Endothelial cell of umbilical vein (primary cell): ENCODE results near the gene GADD45G. TPM values are rescaled to one million over a fixed set of nuclear protein-coding genes. Genes with fewer than 3 reads are reported as not detected.

ENCODE experiments used
- BruUV-seq: library from RNA; stranded (reverse); fragments of 400-500 nt; replicated peaks from 2 replicates; lab custom pipeline; 2021; lab: Mats Ljungman, UMichigan
- CTCF ChIA-PET: fragments of 300-600, 350-600 bp; sonication (Branson Sonifier 250); formaldehyde crosslinking; loops from one replicate; lab custom pipeline; 2021; ENCODE audit warnings: antibody characterized with exemption, inconsistent platforms; lab: Charles Lee
- POLR2A ChIA-PET: fragments of 300-600, 350-600 bp; sonication (Branson Sonifier 250); formaldehyde crosslinking; loops from one replicate; lab custom pipeline; 2021; ENCODE audit warnings: antibody characterized with exemption, inconsistent platforms; lab: Charles Lee
- DNase-seq: peaks from one replicate; pipeline ENCODE4 v3.0.0-alpha.2; 2011; ENCODE audit warnings: low read depth, low spot score
- FAIRE-seq: peaks from 2 replicates; lab custom pipeline; 2011; peaks lifted over from hg19 to GRCh38; lab: Jason Lieb, UNC
- H2AFZ ChIP-seq: 2 replicates; pipeline ENCODE4 v1.6.0; 2012; ENCODE audit warnings: low read depth, low read length, control low read depth, inconsistent platforms
- H3K27ac ChIP-seq: 2 replicates; pipeline ENCODE4 v1.5.1; 2011; ENCODE audit warnings: low read depth, mild to moderate bottlenecking, control low read depth, low read length, moderate library complexity; ENCODE audit not compliant: insufficient read depth
- H3K27me3 ChIP-seq, 2 experiments: 2 replicates each; pipeline versions ENCODE4 v1.6.0 to v1.6.1; 2011; ENCODE audit warnings: low read length in 2 of 2, mixed read lengths in 1 of 2; ENCODE audit not compliant: control insufficient read depth in 2 of 2, insufficient read depth in 2 of 2
- H3K36me3 ChIP-seq, 2 experiments: 2 replicates in 1 of 2; 3 replicates in 1 of 2; pipeline ENCODE4 v1.5.1; 2011; ENCODE audit warnings: low read length in 2 of 2, mild to moderate bottlenecking in 1 of 2, moderate library complexity in 1 of 2; ENCODE audit not compliant: control insufficient read depth in 2 of 2, insufficient read depth in 2 of 2; ENCODE audit errors: extremely low read depth in 1 of 2
- H3K4me1 ChIP-seq: 3 replicates; pipeline ENCODE4 v1.5.1; 2011; ENCODE audit warnings: mild to moderate bottlenecking, low read length; ENCODE audit not compliant: control insufficient read depth, insufficient read depth; ENCODE audit errors: extremely low read depth
- H3K4me2 ChIP-seq: 2 replicates; pipeline ENCODE4 v1.6.1; 2011; ENCODE audit warnings: low read length, control low read depth, mixed read lengths; ENCODE audit not compliant: insufficient read depth
- H3K4me3 ChIP-seq, 3 experiments: fragments of 200-600 bp in 1 of 3; sonication (generic), shearing (Covaris generic) in 1 of 3; replicated peaks in 1 of 3; 2 replicates each; pipeline ENCODE4 v1.5.1; 2011 to 2016; ENCODE audit warnings: control low read depth in 3 of 3, low read length in 3 of 3, mild to moderate bottlenecking in 2 of 3, inconsistent platforms in 1 of 3, low read depth in 1 of 3, moderate library complexity in 1 of 3; ENCODE audit not compliant: insufficient read depth in 1 of 3
- H3K79me2 ChIP-seq: 2 replicates; pipeline ENCODE4 v1.6.0; 2012; ENCODE audit warnings: low read length, inconsistent platforms; ENCODE audit not compliant: control insufficient read depth, insufficient read depth
- H3K9ac ChIP-seq: replicated peaks from 2 replicates; pipeline ENCODE3; 2011; ENCODE audit warnings: low read length, control low read depth; ENCODE audit not compliant: insufficient read depth; ENCODE audit errors: extremely low read depth
- H3K9me1 ChIP-seq: replicated peaks from 3 replicates; pipeline ENCODE4 v1.6.0; 2011; ENCODE audit warnings: mild to moderate bottlenecking, low read length; ENCODE audit not compliant: control insufficient read depth, insufficient read depth; ENCODE audit errors: extremely low read depth
- H3K9me3 ChIP-seq: replicated peaks from 2 replicates; pipeline ENCODE4 v1.5.1; 2012; ENCODE audit warnings: low read length, inconsistent platforms; ENCODE audit not compliant: control insufficient read depth, insufficient read depth
- H4K20me1 ChIP-seq: replicated peaks from 2 replicates; pipeline ENCODE3; 2011; ENCODE audit warnings: mild to moderate bottlenecking, low read length; ENCODE audit not compliant: control insufficient read depth, insufficient read depth; ENCODE audit errors: extremely low read depth
- CTCF ChIP-seq, 2 donors: IDR thresholded peaks; 1 replicate in 1 of 2; 2 replicates in 1 of 2; pipeline ENCODE4 v1.5.1; 2011; ENCODE audit warnings: low read length in 2 of 2, mild to moderate bottlenecking in 2 of 2, moderate library complexity in 2 of 2, control low read depth in 1 of 2, inconsistent platforms in 1 of 2, low read depth in 1 of 2; ENCODE audit not compliant: insufficient read depth in 1 of 2; ENCODE audit errors: extremely low read depth in 1 of 2
- EZH2 ChIP-seq: IDR thresholded peaks from 2 replicates; pipeline ENCODE4 v1.6.1; 2012; ENCODE audit warnings: borderline replicate concordance, low read depth, mild to moderate bottlenecking, moderate library complexity, low read length, inconsistent platforms; ENCODE audit not compliant: severe bottlenecking
- FOS ChIP-seq: IDR thresholded peaks from 2 replicates; pipeline ENCODE4 v1.6.1; 2011; ENCODE audit warnings: mild to moderate bottlenecking, low read length, moderate library complexity, borderline replicate concordance; ENCODE audit not compliant: insufficient read depth
- GATA2 ChIP-seq: IDR thresholded peaks from 2 replicates; pipeline ENCODE4 v1.7.0; 2011; ENCODE audit warnings: low read depth, mild to moderate bottlenecking, moderate library complexity, mixed read lengths, low read length; ENCODE audit not compliant: insufficient read length, insufficient read depth
- JUN ChIP-seq: IDR thresholded peaks from 2 replicates; pipeline ENCODE4 v1.6.1; 2011; ENCODE audit warnings: borderline replicate concordance, low read depth; ENCODE audit not compliant: insufficient read length, insufficient read depth
- MAX ChIP-seq: IDR thresholded peaks from 2 replicates; pipeline ENCODE4 v1.6.1; 2011; ENCODE audit not compliant: insufficient read depth, insufficient read length
- MYC ChIP-seq: IDR thresholded peaks from one replicate; pipeline ENCODE4 v1.6.1; 2011; ENCODE audit warnings: mild to moderate bottlenecking, low read depth, low read length
- POLR2A ChIP-seq: IDR thresholded peaks from 2 replicates; pipeline ENCODE4 v1.6.1; 2012; ENCODE audit warnings: low read depth, mild to moderate bottlenecking, control low read depth, low read length
- POLR2AphosphoS5 ChIP-seq: IDR thresholded peaks from 2 replicates; pipeline ENCODE4 v1.6.1; 2012; ENCODE audit warnings: low read depth, mild to moderate bottlenecking, control low read depth, low read length, moderate library complexity; ENCODE audit not compliant: insufficient read depth
- dilution Hi-C: fragments of 300-500 bp; cut with MboI; formaldehyde crosslinking; loops from one replicate; pipeline ENCODE4 v1.15.0; 2019; ENCODE audit warnings: low sequenced_read_pairs; ENCODE audit not compliant: extremely low pct_ligation_motif_present
- intact Hi-C: fragments of 100-400 bp; cut with micrococcal nuclease; formaldehyde crosslinking; loops from one replicate; pipeline ENCODE4 v1.10.0; 2022
- polyA plus RNA-seq, 4 experiments: library from polyadenylated mRNA; depleted of rRNA in 3 of 4; stranded (reverse) in 3 of 4; unstranded in 1 of 4; fragments of >200 nt; gene quantifications; 2 replicates each; pipeline versions ENCODE4 v1.2.1 to v1.2.3, GENCODE V29; 2011 to 2012; ENCODE audit warnings: missing spikeins in 1 of 4
- total RNA-seq: library from RNA; stranded (reverse); gene quantifications from 2 replicates; pipeline ENCODE4 v1.2.3, GENCODE V29; 2021

The GADD45G gene
- total and polyA plus RNA-seq, 2 donors (not counting 3 experiments of a cell fraction or from before 2014, with no cell fraction given) = 0.44 to 0.64 TPM

- CTCF ChIA-PET = interaction anchor here (2.3 kb wide), 1 partner anchor 14 kb away, joined by 9 read pairs; no protein-coding TSS in a partner anchor
- intact Hi-C loops (no loop called here), dilution Hi-C loops (no loop called here)
- no peaks in the 10 kb centered on the region for H4K20me1 ChIP-seq
- peaks cover 9 to 20% of the 10 kb centered on the region in 2 experiments for H3K27me3 ChIP-seq
- no peak for FAIRE-seq
- no peak overlapping the region for H3K27ac ChIP-seq
- H3K36me3 ChIP-seq = no peaks in the 10 kb centered on the region
- no peak overlapping the region for H3K4me3 ChIP-seq
- POLR2A ChIA-PET = no interaction called here
- no peaks in the 10 kb centered on the region for H3K9me1 ChIP-seq
- DNase-seq = no peak
- no peaks in the 10 kb centered on the region for H3K4me1 ChIP-seq
- no TSS peak for BruUV-seq
- H3K4me2 ChIP-seq = no peak overlapping the region
- H3K9me3 ChIP-seq = no peaks in the 10 kb centered on the region
- no peak overlapping the region for H2AFZ ChIP-seq
- TF ChIP-seq MYC (no peak), POLR2A (no peak), POLR2AphosphoS5 (no peak), CTCF (IDR thresholded peaks at IDR 0.05; ENCODE audit: extremely low read depth in 1 of 2, insufficient read depth in 1 of 2, low read depth in 1 of 2, low read length in 2 of 2) (no peak), EZH2 (no peak), JUN (no peak), MAX (no peak), GATA2 (no peak), FOS (no peak)
- H3K9ac ChIP-seq = no peak overlapping the region
- H3K79me2 ChIP-seq = no peaks in the 10 kb centered on the region
Observed at GRCh38 chr9:89579741-89580385, 24.9 kb upstream of the GADD45G start.
